Measurements from ENCODE around the gene LRRC66. TPM values are rescaled to one million over a fixed set of nuclear protein-coding genes. Genes with fewer than 3 reads are reported as not detected.

Gene LRRC66
- total RNA-seq, 2 experiments from 2014 or later: 0.11 TPM; not detected in 1

DNA sequence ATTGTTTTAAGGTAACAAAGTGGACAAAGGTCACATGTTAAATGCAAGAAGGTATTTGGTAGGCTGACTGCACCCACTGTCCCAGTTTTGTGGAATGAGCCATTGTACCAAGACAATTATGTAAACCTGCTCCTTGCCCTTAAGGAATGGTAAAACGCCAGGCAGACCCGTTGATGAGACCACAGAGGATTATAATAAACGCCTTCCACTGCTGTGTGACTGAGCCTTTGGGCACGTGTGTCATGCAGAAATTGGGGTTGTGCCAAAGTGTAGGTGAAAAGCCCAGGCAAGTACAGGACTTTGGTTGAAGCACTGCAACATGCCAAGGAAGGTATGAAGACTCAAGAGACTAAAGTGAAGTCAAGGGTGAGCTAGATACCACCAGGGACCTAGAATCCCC is 59.7 kb downstream of the LRRC66 start:
- H3K36me3 ChIP-seq (ENCODE audit: insufficient read depth, low read length): no peaks in the 10 kb centered on the region
- H3K27ac ChIP-seq (ENCODE audit: low read depth in 1 of 2, low read length in 2 of 2): no peak overlapping the region
- intact Hi-C loops (cut with DNase I, micrococcal nuclease): no loop called here
- no peaks in the 10 kb centered on the region for H3K27me3 Mint-ChIP-seq
- DNase-seq: no peak
- H3K4me3 ChIP-seq (ENCODE audit: low read length): no peak overlapping the region
- H3K27ac Mint-ChIP-seq: no peak overlapping the region
- no peaks in the 10 kb centered on the region for H3K4me1 Mint-ChIP-seq (ENCODE audit: low read depth)
- no peaks in the 10 kb centered on the region for H3K9me3 ChIP-seq (ENCODE audit: control insufficient read depth in 1 of 2, insufficient read depth in 1 of 2, low read length in 2 of 2)
- ATAC-seq (ENCODE audit: poor library complexity): no peak
- H3K27me3 ChIP-seq (ENCODE audit: control insufficient read depth in 1 of 2, insufficient read depth in 2 of 2, low read length in 2 of 2): peaks cover 0 to 3% of the 10 kb centered on the region in 2 experiments
- H3K36me3 Mint-ChIP-seq (ENCODE audit: low read depth): no peaks in the 10 kb centered on the region
- no peaks in the 10 kb centered on the region for H3K9me3 Mint-ChIP-seq
- ChIA-PET CTCF (no interaction called here), POLR2A (no interaction called here)
- TF ChIP-seq, protein P1, sequence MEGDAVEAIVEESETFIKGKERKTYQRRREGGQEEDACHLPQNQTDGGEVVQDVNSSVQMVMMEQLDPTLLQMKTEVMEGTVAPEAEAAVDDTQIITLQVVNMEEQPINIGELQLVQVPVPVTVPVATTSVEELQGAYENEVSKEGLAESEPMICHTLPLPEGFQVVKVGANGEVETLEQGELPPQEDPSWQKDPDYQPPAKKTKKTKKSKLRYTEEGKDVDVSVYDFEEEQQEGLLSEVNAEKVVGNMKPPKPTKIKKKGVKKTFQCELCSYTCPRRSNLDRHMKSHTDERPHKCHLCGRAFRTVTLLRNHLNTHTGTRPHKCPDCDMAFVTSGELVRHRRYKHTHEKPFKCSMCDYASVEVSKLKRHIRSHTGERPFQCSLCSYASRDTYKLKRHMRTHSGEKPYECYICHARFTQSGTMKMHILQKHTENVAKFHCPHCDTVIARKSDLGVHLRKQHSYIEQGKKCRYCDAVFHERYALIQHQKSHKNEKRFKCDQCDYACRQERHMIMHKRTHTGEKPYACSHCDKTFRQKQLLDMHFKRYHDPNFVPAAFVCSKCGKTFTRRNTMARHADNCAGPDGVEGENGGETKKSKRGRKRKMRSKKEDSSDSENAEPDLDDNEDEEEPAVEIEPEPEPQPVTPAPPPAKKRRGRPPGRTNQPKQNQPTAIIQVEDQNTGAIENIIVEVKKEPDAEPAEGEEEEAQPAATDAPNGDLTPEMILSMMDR (IDR thresholded peaks at IDR 0.05): no peak
- H3K4me1 ChIP-seq (ENCODE audit: insufficient read depth, low read length): no peaks in the 10 kb centered on the region
- no peak overlapping the region for H3K4me3 Mint-ChIP-seq

DNA sequence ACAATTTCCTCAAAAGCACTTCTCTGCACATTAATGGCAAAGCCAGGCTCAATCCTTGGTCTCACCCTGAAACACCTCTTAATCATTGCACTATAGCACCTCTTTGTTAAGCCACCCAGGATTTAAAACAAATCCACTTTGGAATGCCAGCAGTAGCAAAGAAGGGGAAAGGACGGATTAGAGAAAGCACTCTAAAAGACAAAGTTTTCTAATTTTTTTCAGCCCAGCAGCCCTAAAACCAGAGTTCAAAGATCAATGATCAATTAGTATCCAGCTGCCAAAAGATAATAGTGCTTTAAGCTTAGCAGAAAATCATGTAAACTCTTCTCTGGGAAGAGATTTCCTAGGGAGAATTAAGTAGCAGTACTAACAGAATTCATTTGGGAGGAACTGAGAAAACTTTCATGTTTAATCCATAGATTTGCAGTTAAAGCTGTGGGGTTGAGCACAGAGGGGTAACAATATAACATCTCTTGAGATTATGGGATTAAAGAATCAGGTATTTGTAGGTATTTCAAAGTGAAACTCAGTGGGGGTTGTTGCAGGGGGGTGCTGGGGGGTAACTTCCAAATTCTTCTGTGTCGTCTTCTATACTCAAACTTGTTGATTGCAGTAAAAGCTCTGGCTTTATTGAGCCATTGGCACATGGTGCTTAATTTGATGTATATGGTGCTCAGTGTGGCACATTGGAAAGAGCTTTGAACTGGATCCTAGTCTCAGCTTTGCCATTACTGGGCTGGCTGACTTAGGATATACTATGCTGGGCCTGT is 61.8 kb downstream of the LRRC66 start:
- Histone ChIP-seq H3K36me3 (ENCODE audit: insufficient read depth, low read length) (no peaks in the 10 kb centered on the region), H3K27ac (ENCODE audit: low read depth in 1 of 2, low read length in 2 of 2) (no peak overlapping the region), H3K9me3 (ENCODE audit: control insufficient read depth in 1 of 2, insufficient read depth in 1 of 2, low read length in 2 of 2) (peaks cover 0 to 5% of the 10 kb centered on the region in 2 experiments), H3K4me3 (ENCODE audit: low read length) (no peak overlapping the region), H3K27me3 (ENCODE audit: control insufficient read depth in 1 of 2, insufficient read depth in 2 of 2, low read length in 2 of 2) (peaks cover 0 to 3% of the 10 kb centered on the region in 2 experiments), H3K4me1 (ENCODE audit: insufficient read depth, low read length) (no peaks in the 10 kb centered on the region)
- Mint-ChIP-seq H3K9me3 (no peaks in the 10 kb centered on the region), H3K36me3 (ENCODE audit: low read depth) (no peaks in the 10 kb centered on the region), H3K27ac (no peak overlapping the region), H3K4me1 (ENCODE audit: low read depth) (no peaks in the 10 kb centered on the region), H3K27me3 (no peaks in the 10 kb centered on the region), H3K4me3 (no peak overlapping the region)
- ATAC-seq (ENCODE audit: poor library complexity) (no peak), DNase-seq (no peak)
- POLR2A ChIA-PET: no interaction called here
- TF ChIP-seq, protein P1 (IDR thresholded peaks at IDR 0.05): no peak
- intact Hi-C loops (cut with DNase I, micrococcal nuclease): no loop called here
- CTCF ChIA-PET: no interaction called here

Other genes starting within 250 kb of the LRRC66 start
- gene DCUN1D4, start 177.2 kb downstream of the LRRC66 start, total RNA-seq: 10 to 100 TPM; 36.2 to 39.9 TPM
- gene SGCB, start 17.9 kb upstream of the LRRC66 start, total RNA-seq: 1 to 10 TPM; 3.8 to 4.1 TPM
- gene SPATA18, start 30.9 kb upstream of the LRRC66 start, total RNA-seq: not detected

Measured in CD4-positive, alpha-beta T cell (primary cell).